Hindlimb muscle (tissue), 1 donor: ENCODE data around the gene DUSP5. TPM values are rescaled to one million over a fixed set of nuclear protein-coding genes. Genes with fewer than 3 reads are reported as not detected.
"Not testable (repeated sequence)": the region's sequence is repeated elsewhere in the genome, so short reads cannot be mapped to it uniquely, and the experiment has no call there.

ENCODE experiments used
- DNase-seq: peaks from one replicate; pipeline ENCODE4 v3.0.0-alpha.2; 2013
- polyA plus RNA-seq: library from polyadenylated mRNA; unstranded; fragments of 120-200 nt; gene quantifications from one replicate; pipeline ENCODE4 v1.2.1, GENCODE V29; 2013; ENCODE audit not compliant: insufficient read length

DUSP5 gene
- 4.2 TPM for polyA plus RNA-seq

DNA sequence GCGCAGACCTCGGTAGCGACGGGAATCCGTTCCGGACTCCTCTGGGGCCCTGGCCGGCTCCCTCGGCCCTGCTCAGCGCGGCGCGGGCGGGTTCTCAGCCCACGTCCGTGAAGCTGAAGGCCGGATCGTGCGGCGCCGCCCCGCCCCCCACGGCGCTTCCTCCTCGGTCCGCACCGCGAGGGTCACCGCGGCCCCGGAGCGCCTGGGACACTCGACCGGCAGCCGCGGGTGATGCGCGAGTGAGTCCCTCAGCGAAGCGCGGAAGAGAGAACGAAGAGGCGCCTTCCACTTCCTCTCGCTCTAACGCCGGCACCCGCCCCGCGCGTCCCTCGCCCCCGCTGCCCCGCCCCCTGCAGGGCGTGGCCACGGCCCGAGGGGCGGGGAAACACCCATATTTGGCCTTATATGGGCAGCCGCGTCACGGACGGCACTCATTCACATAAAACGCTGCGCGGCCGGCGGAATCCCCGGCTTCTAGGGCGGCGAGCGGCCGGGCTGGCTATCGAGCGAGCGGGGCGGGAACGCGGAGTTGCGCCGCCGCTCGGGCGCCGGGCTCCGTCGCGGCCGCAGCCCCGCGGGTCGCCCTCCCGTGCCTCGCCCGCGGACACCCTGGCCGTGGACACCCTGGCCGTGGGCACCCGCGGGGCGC, at the start of gene DUSP5:
Gene DUSP5, plus strand, starts transcription at position 470 of the 649 bp plus-strand sequence. CDS start 215 bp downstream, outside the sequence.
- DNase-seq: peak; percentile 96

DNA sequence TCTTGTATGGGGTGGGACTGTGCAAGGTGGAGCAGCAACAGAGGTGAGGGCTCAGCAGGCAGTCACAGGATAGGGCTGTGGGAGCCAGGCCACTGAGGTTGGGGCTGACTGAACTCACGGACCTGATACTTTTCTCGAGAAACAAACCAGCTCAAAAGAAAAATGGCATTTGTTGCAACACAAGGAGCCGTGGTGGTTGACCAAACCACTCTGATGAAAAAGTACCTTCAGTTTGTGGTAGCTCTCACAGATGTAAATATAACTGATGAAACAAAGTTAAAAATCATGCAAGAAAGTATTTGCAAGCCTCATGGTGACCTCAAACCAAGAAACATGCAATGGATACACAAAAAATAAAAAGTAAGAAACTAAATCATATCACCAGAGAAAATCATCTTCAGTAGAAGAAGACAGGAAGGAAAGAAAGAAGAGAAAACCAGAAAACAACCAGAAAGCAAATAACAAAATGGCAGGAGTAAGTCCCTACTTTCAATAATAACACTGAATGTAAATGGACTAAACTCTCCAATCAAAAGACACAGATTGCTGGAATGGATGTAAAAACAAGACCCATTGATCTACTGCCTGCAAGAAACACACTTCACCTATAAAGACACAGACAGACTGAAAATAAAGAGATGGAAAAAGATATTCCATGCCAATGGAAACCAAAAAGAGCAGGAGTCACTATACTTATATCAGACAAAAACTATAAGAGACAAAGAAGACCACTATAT, 48.9 kb upstream of the DUSP5 start:
- no peak for DNase-seq

DNA sequence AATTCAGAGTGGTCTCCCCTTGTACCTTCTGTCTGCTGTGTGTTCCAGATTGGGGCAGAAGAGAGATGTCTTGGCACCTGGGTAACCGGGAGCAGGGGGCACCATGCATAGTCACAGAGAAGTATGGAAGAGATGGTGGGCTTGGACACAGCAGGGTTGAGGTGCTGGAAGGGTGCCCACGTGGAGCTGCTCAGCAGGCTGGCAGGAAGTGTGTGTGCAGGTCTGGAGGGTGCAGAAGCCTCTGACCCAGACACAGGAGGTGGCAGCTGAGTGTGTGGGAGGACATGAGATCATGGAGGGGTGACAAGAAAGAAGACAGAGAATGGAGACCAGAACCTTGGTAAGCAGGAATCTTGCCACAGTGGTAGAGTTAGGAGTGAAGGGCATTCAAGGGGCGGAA, 42.3 kb upstream of the DUSP5 start:
- no peak for DNase-seq

GRCh38 chr10:110456046-110456445, 41.7 kb upstream of the DUSP5 start:
- DNase-seq: no peak

DNA sequence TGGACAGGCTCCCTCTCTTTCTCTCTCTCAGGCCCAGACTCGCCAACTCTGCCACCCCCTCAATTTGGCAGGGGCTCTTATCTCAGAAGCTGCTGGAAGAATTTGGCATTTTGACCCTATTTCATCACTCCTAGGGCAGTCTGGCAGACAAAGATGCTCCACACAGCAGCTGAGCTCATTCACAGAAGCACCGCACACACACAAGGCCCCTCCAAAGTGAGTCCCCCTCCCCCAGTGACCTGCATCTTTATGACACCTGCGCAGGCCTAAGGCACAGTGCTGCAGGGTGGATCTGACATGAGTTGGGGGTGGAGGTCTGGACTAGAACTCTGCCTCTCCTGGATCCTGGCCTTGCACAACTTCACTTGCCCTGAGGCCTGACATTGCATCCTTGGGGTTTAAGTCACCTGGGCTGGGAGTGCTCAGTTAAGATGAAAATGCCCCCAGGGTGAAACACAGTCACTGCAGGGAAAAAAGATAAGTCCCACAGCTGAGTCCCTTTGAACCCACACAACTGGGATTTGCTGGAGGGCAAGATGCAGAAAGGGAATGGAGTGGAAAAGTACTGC, 41.1 kb upstream of the DUSP5 start:
- DNase-seq: no peak

GRCh38 chr10:110457851-110458250, 39.9 kb upstream of the DUSP5 start:
- no peak for DNase-seq

DNA sequence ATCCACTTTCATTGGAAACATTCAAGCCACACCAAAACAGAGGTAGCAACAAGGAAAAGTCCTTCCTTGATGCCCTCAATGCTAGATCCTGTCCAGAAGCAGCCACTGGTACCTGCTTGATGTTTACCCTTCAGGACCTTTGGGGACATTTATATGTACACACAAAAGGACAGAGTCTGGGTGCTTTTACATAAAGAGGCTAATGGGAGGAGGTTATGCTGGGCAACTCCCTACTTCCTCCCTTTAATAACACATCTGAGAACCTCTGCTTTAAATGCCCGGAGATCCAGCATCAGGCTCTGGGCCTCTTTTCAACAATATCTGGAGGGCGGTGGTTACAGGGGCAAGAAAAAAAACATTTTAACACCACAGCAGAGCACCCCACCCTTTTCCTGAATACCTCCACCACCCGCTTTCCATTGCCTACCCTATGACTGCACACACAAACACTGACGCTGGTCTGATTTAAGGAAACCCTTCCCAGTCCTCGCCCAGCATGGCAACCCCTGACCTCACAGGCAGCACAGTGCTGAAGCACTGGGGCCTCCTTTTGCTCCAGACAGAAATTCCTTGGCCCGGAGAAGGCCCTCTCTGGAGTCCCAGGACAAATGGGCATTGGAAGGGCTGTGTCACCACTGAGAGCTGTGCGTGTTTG, 39.3 kb upstream of the DUSP5 start:
- DNase-seq: no peak

GRCh38 chr10:110459600-110459999, 38.1 kb upstream of the DUSP5 start:
- DNase-seq: no peak

DNA sequence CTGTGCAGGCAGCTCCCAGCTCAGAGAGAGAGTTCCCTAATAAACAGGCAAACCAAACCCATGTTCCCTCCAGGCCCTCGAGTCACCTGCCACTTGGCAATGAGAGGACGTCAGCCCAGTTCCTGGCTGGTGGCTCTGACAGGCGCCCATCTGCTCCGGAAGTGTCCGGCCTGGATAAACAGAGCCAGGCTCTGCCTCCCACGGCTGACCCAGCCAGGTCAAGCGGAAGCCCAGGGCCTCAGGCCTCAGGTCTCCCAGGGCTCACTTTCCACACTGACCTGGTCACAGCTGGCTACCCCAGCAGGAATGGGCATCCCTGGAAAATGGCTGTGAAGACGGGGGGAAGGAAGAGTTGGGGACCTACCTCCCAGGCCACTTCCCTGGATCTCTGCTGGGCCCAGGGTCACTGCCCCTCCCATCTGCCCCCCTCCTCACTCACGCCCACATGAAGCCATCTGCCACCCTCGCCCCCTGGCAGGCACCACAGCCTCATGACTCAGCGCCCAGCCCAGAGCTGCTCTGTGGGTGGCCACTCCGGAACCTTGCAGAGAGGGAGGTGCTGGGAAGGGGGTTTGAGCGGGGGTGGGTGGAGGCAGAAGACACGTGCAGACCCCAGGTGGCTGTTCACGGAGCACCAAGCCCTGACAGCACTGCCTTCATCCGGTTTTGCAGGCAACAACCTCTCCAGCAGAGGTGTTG, 37.4 kb upstream of the DUSP5 start:
- DNase-seq: no peak

- no peak for DNase-seq
Observed at GRCh38 chr10:110461088-110461487, 36.6 kb upstream of the DUSP5 start.

- DNase-seq: no peak
Observed at GRCh38 chr10:110461530-110461929, 36.2 kb upstream of the DUSP5 start.

DNA sequence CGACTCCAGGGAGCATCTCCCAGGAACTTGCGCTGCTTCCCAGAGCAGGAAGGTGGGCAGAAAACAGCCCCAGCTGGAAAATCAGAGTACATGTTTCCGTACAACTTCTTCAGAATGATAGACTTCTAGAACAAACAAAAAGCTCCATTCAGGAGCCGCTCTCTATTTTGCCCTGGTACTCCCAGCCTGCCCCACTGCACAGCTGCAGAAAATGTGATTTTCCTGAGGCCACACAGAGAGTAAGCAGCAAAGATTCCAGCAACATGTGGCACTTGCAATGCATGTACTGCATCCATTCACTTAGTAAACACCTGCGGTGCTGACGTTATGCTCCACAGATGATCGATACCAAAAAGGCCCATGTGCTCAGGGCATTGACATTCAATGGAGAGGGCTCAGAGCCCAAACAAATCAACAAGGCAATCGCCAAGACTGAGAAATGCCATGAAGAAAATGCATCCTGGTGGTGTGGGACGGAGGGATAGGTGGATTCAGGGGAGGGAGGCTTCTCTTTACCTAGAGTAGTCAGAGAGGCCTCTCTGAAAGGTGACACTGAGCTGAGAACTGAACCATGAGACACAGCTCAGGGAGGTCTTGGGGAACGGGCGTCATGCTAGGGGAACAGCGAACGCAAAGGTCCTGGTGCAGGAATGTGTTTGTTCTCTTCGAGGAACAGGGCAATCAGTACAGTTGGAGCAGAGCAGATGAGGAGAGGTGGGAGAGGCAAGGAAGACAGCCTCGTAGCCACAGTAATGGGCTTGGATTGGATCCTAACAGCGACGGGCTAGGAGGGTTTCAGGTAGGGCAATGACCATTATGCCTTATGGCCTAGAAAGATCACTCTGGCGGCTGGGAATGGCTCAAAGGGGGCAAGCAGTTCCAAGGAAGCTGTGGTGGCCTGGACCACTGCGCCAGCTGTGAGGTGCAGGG, 35.3 kb upstream of the DUSP5 start:
- DNase-seq: no peak

DNA sequence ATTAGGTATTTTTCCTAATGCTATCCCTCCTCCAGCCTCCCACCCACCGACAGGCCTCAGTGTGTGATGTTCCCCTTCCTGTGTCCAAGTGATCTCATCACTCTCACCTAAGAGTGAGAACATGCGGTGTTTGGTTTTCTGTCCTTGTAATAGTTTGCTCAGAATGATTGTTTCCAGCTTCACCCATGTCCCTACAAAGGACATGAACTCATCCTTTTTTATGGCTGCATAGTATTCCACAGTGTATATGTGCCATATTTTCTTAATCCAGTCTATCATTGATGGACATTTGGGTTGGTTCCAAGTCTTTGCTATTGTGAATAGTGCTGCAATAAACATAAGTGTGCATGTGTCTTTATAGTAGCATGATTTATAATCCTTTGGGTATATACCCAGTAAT, 29.4 kb upstream of the DUSP5 start:
- not testable (repeated sequence) for DNase-seq

GRCh38 chr10:110470541-110470940, 27.2 kb upstream of the DUSP5 start:
- DNase-seq: not testable (repeated sequence)

GRCh38 chr10:110471566-110472139, 26.1 kb upstream of the DUSP5 start:
- DNase-seq: no peak

DNA sequence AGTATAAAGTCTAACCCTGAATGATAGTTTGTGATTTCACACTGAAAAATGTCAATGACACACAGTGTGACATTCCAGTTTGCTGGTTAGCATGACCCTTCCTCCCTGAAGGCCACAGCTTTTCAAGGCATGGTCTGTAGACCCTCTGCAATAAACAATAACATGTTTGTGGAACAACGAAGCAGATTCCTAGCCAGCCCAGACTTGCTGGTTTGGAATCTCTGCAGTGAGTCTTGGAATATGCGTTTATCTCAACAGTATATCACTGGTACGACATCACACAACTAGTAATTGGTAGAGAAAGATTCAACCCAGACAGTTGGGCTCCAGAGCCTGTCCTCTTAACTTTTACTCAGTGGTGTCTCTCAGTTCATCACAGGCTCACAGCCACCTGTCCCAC, 23.7 kb upstream of the DUSP5 start:
- DNase-seq: no peak

- DNase-seq: no peak
Observed at GRCh38 chr10:110474826-110475225, 22.9 kb upstream of the DUSP5 start.

- no peak for DNase-seq
Observed at GRCh38 chr10:110475722-110476515, 21.8 kb upstream of the DUSP5 start.

DNA sequence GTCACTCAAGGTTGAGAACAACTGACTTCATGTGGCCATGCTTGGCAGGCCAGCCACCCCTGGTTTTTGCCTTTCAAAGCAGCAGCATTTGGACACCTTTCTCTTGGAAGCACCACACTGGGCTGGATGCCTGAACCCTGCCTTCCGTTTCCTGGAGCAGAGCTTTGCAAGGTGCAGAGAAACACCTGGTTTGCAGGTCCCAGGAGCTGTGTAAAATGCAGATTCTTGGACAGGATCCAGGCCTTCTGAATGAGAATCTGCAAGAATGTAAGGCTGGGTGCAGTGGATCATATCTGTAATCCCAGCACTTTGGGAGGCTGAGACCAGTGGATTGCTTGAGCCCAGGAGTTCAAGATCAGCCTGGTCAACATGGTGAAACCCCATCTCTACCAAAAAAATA, 18.0 kb upstream of the DUSP5 start:
- no peak for DNase-seq

DNA sequence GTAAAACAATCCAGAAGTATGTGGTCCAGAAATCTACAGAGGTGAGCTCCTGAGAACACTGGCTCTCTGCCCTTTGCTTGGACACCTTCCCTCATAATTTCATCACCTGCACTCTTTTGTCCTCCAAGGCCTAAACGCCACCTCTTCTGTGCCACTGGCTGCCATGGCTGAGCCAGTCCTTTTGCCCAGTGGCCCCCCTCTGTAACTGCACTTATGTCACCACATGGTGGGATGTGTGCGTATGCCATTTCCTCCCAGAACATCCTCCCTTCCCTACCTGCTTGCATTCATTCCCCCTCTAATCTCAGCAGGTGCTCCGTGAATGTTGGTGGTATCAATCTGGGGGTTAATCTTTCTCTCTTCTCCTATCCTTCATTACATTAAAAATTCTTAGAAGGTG, 17.3 kb upstream of the DUSP5 start:
- DNase-seq: no peak
